MM.1S (cell line): ENCODE data around the gene TTC38.

Experiments used
- DNase-seq: peaks from one replicate; pipeline ENCODE4 v3.0.0-alpha.2; 2015
- H2AFZ ChIP-seq: fragments of 300-600 bp; sonication (generic); 2 replicates; pipeline ENCODE4 v1.6.0; 2016; ENCODE audit warnings: antibody characterized with exemption, low read length
- H3F3A ChIP-seq: fragments of 300-600 bp; sonication (generic); 2 replicates; pipeline ENCODE4 v1.6.1; 2016; ENCODE audit warnings: mild to moderate bottlenecking, antibody characterized with exemption, low read length, moderate library complexity, mixed read lengths; ENCODE audit not compliant: insufficient read depth
- H3K27ac ChIP-seq: fragments of 300-600 bp; sonication (generic); 2 replicates; pipeline ENCODE4 v1.5.1; 2016; ENCODE audit warnings: mild to moderate bottlenecking, low read length
- H3K27me3 ChIP-seq: fragments of 300-600 bp; sonication (generic); replicated peaks from 2 replicates; pipeline ENCODE4 v1.6.0; 2016; ENCODE audit warnings: low read length; ENCODE audit not compliant: insufficient read depth
- H3K36me3 ChIP-seq: fragments of 300-600 bp; sonication (generic); replicated peaks from 2 replicates; pipeline ENCODE4 v1.6.1; 2016; ENCODE audit warnings: mild to moderate bottlenecking, low read length, mixed read lengths; ENCODE audit not compliant: insufficient read depth
- H3K4me1 ChIP-seq: fragments of 300-600 bp; sonication (generic); 2 replicates; pipeline ENCODE4 v1.6.1; 2016; ENCODE audit warnings: low read length, mixed read lengths
- H3K4me2 ChIP-seq: fragments of 300-600 bp; sonication (generic); 2 replicates; pipeline ENCODE4 v1.6.0; 2016; ENCODE audit warnings: low read depth, low read length
- H3K4me3 ChIP-seq: fragments of 300-600 bp; sonication (generic); 2 replicates; pipeline ENCODE4 v1.5.1; 2016; ENCODE audit warnings: low read length, mixed read lengths
- H3K79me2 ChIP-seq: fragments of 300-600 bp; sonication (generic); 2 replicates; pipeline ENCODE4 v1.6.1; 2016; ENCODE audit warnings: mixed run types, low read length, mixed read lengths
- H3K9ac ChIP-seq: fragments of 300-600 bp; sonication (generic); 2 replicates; pipeline ENCODE4 v1.6.1; 2016; ENCODE audit warnings: low read length, mixed read lengths
- H3K9me2 ChIP-seq: fragments of 300-600 bp; sonication (generic); replicated peaks from 2 replicates; pipeline ENCODE4 v1.6.1; 2016; ENCODE audit warnings: mild to moderate bottlenecking, low read length, mixed read lengths; ENCODE audit not compliant: insufficient read depth
- H3K9me3 ChIP-seq: fragments of 300-600 bp; sonication (generic); replicated peaks from 2 replicates; pipeline ENCODE4 v1.6.1; 2016; ENCODE audit warnings: mild to moderate bottlenecking, low read length, mixed read lengths; ENCODE audit not compliant: insufficient read depth
- H4K20me1 ChIP-seq: fragments of 300-600 bp; sonication (generic); 2 replicates; pipeline ENCODE4 v1.6.1; 2016; ENCODE audit warnings: mild to moderate bottlenecking, low read length, moderate library complexity, mixed read lengths; ENCODE audit not compliant: insufficient read depth
- EZH2 ChIP-seq: fragments of 300-600 bp; sonication (generic); optimal IDR thresholded peaks from 2 replicates; pipeline ENCODE3; 2017; ENCODE audit warnings: low read depth, mild to moderate bottlenecking, antibody characterized with exemption, low read length, mixed read lengths
- EZH2phosphoT487 ChIP-seq: fragments of 300-600 bp; sonication (generic); IDR thresholded peaks from 2 replicates; pipeline ENCODE4 v1.6.1; 2018; ENCODE audit warnings: antibody characterized with exemption, low read length
- TF ChIP-seq, protein P1 (sequence below): fragments of 300-600 bp; sonication (generic); IDR thresholded peaks from 2 replicates; pipeline ENCODE4 v1.5.1; 2016; ENCODE audit warnings: antibody characterized with exemption, low read length, mixed read lengths

TTC38 gene

DNA sequence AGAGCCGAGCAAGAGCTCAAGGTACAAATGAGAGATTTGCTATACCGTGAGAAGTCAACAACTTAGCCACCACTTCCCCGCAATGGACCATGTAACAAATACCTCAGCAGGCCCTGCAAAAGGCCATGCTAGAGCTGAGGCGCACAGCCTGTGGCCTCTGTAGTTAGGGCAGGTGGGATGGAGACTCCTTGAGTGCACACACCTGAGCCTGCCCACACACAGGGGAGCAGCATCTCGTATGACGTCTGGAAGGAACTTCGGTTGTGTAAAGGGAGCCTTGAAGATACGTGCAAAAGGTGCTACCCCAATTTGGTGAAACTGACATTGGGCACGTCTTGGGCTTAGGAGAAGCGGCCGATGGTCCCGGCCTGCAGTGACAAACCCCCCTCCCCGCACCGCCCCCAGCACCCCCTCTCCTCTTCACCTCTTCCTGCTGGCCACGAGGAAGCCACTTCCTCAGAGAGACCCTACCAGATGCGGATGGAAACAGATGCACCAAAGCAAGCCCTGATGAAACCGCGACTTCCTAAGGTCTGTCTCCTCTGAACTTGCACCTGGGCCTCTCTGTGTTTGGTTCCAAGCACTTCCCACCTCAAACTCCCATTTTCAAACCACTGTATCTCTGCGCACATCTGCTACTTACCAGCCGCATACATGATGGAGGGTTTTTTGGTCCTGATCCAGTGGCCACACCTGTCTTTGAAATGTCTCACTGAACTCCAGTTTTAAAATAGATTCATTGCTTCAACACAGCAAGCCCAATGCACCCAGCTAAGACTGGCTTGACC, 28.4 kb upstream of the TTC38 start:
- Histone ChIP-seq H3K27me3 (no peaks in the 10 kb centered on the region), H3K79me2 (no peaks in the 10 kb centered on the region), H3K27ac (no peak overlapping the region), H3K36me3 (no peaks in the 10 kb centered on the region), H3K9me2 (no peaks in the 10 kb centered on the region), H3K4me2 (no peak overlapping the region), H4K20me1 (no peaks in the 10 kb centered on the region), H3F3A (no peaks in the 10 kb centered on the region), H3K9me3 (no peaks in the 10 kb centered on the region), H3K9ac (no peak overlapping the region), H3K4me3 (no peak overlapping the region), H3K4me1 (no peaks in the 10 kb centered on the region), H2AFZ (no peak overlapping the region)
- DNase-seq = no peak
- TF ChIP-seq EZH2 (no peak), EZH2phosphoT487 (no peak)
- TF ChIP-seq, protein P1, sequence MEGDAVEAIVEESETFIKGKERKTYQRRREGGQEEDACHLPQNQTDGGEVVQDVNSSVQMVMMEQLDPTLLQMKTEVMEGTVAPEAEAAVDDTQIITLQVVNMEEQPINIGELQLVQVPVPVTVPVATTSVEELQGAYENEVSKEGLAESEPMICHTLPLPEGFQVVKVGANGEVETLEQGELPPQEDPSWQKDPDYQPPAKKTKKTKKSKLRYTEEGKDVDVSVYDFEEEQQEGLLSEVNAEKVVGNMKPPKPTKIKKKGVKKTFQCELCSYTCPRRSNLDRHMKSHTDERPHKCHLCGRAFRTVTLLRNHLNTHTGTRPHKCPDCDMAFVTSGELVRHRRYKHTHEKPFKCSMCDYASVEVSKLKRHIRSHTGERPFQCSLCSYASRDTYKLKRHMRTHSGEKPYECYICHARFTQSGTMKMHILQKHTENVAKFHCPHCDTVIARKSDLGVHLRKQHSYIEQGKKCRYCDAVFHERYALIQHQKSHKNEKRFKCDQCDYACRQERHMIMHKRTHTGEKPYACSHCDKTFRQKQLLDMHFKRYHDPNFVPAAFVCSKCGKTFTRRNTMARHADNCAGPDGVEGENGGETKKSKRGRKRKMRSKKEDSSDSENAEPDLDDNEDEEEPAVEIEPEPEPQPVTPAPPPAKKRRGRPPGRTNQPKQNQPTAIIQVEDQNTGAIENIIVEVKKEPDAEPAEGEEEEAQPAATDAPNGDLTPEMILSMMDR = no peak

GRCh38 chr22:46240073-46240472, 27.7 kb upstream of the TTC38 start:
- Histone ChIP-seq H3K4me2 (no peak overlapping the region), H3K4me1 (no peaks in the 10 kb centered on the region), H3K79me2 (no peaks in the 10 kb centered on the region), H3K36me3 (no peaks in the 10 kb centered on the region), H3K4me3 (no peak overlapping the region), H4K20me1 (no peaks in the 10 kb centered on the region), H3K27me3 (no peaks in the 10 kb centered on the region), H3F3A (no peaks in the 10 kb centered on the region), H2AFZ (no peak overlapping the region), H3K9me2 (no peaks in the 10 kb centered on the region), H3K9me3 (no peaks in the 10 kb centered on the region), H3K9ac (no peak overlapping the region), H3K27ac (no peak overlapping the region)
- DNase-seq = no peak
- TF ChIP-seq EZH2 (no peak), EZH2phosphoT487 (no peak)
- TF ChIP-seq, protein P1 = no peak

GRCh38 chr22:46240506-46240905, 27.3 kb upstream of the TTC38 start:
- Histone ChIP-seq H3K27me3 (no peaks in the 10 kb centered on the region), H3F3A (no peaks in the 10 kb centered on the region), H3K9ac (no peak overlapping the region), H3K4me1 (no peaks in the 10 kb centered on the region), H3K9me2 (no peaks in the 10 kb centered on the region), H3K79me2 (no peaks in the 10 kb centered on the region), H3K9me3 (no peaks in the 10 kb centered on the region), H3K4me2 (no peak overlapping the region), H3K36me3 (no peaks in the 10 kb centered on the region), H3K4me3 (no peak overlapping the region), H3K27ac (no peak overlapping the region), H2AFZ (no peak overlapping the region), H4K20me1 (no peaks in the 10 kb centered on the region)
- DNase-seq = no peak
- no peak for TF ChIP-seq EZH2
- TF ChIP-seq, protein P1 = no peak
